Fibroblast of villous mesenchyme (primary cell): ENCODE data around the gene SOX5. TPM values are rescaled to one million over a fixed set of nuclear protein-coding genes. Genes with fewer than 3 reads are reported as not detected.

Source experiments
- DNase-seq: peaks from one replicate; pipeline ENCODE4 v3.0.0-alpha.2; 2010; ENCODE audit warnings: low read depth
- H3K4me3 ChIP-seq: 2 replicates; pipeline ENCODE4 v1.5.1; 2011; ENCODE audit warnings: low read depth, mild to moderate bottlenecking, low read length
- total RNA-seq: library from RNA; depleted of rRNA; stranded (reverse); fragments of >200 nt; gene quantifications from 2 replicates; pipeline ENCODE4 v1.2.3, GENCODE V29; 2012
- TF ChIP-seq, protein P1 (sequence below): IDR thresholded peaks from 2 replicates; pipeline ENCODE4 v1.5.1; 2012; ENCODE audit warnings: low read depth, mild to moderate bottlenecking, low read length; ENCODE audit not compliant: insufficient read depth

Gene SOX5
- total RNA-seq, 1 donor: 13.8 TPM

DNA sequence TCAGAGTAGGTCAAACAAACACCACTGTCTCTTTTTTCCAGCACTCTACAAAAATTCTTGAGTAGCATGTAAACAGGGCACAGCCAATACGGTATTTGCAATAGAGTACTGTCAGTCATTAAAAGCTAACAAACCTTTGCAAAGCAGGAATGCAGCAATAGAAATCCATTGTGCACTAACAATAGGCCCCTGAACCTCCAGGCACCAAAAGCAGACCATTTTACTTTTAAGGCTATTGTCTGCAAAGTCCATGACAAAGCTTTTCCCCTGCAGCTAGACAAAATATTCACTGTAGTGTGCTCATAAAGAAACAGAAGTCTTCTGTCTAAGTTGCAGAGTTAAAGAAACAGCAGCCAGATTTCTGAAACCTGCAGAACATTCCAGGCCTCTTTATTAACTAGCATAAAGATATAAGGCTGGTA is 191.9 kb downstream of the SOX5 start:
- no peak overlapping the region for H3K4me3 ChIP-seq
- DNase-seq: no peak
- TF ChIP-seq, protein P1, sequence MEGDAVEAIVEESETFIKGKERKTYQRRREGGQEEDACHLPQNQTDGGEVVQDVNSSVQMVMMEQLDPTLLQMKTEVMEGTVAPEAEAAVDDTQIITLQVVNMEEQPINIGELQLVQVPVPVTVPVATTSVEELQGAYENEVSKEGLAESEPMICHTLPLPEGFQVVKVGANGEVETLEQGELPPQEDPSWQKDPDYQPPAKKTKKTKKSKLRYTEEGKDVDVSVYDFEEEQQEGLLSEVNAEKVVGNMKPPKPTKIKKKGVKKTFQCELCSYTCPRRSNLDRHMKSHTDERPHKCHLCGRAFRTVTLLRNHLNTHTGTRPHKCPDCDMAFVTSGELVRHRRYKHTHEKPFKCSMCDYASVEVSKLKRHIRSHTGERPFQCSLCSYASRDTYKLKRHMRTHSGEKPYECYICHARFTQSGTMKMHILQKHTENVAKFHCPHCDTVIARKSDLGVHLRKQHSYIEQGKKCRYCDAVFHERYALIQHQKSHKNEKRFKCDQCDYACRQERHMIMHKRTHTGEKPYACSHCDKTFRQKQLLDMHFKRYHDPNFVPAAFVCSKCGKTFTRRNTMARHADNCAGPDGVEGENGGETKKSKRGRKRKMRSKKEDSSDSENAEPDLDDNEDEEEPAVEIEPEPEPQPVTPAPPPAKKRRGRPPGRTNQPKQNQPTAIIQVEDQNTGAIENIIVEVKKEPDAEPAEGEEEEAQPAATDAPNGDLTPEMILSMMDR: no peak

DNA sequence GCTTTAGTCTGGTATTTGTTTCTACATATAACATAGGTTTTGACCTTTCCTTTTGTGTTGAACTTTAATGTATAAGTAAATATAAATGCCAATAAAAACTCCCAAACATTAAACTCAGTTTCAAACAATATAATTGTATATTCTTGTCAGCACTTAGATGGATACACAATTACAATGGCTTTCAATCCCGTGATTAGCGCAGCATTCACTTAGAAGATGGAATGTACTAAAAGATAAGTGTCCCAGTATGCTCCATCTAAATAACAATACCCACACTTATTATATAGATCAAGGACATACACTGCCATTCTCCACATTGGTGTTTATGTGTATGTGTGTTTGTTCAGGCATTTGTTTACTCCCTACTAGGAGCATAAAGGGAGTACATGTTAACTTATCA is 193.1 kb downstream of the SOX5 start:
- TF ChIP-seq, protein P1: no peak
- DNase-seq: no peak
- H3K4me3 ChIP-seq: no peak overlapping the region

DNA sequence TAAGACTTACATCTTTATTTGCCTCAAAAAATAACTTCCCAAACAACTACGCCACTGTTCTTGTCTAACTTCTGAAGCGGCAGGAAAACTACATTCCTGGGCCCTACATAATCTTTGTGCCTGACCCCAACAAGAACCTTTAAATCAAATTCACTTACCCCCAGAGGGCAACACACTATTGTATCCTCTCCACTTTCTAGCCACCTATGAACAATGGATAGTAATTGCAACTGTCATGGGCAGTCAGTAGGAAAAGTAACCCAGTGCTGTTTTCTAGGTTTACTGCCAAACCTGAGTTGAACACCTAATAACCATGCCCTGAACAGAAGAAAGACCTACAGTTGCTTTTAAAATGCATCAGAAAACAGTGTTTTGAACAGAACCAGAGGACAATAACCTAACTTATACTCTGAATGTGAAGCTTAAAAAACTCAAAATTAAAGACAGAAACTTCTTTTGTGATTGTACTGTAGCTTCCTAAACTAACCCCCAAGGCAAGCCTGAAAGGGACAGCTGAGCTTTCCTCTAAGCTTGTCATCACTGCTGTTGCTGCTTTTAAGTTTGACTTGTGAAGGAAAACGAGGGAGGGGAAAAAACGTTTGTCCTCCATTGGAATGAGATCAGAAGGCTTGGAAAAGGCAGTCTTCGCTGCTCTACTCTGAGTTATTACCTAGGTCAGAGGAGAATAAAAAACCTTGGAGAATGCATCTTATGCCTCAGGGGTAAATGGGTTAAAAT is 195.7 kb downstream of the SOX5 start:
- no peak for DNase-seq
- TF ChIP-seq, protein P1: no peak
- no peak overlapping the region for H3K4me3 ChIP-seq

DNA sequence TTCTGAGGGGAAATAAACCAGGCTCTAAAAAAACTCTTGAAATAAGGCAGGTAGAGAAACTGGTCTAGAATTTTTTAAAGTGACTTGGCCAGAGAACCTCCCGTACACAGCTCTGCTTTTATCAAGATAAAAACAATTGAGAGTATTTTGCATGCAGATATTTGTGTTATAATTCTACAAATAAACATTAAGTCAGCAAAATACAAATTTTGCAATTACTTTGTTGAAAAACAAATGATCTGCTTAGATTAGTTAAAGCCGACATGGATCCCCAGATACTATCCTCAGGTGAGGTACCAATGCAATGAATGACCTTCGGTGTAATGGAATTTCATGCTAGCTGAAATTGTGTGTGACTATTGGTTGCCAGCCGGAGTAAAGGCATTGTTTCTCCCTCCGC is 197.2 kb downstream of the SOX5 start:
- H3K4me3 ChIP-seq: no peak overlapping the region
- TF ChIP-seq, protein P1: no peak

DNA sequence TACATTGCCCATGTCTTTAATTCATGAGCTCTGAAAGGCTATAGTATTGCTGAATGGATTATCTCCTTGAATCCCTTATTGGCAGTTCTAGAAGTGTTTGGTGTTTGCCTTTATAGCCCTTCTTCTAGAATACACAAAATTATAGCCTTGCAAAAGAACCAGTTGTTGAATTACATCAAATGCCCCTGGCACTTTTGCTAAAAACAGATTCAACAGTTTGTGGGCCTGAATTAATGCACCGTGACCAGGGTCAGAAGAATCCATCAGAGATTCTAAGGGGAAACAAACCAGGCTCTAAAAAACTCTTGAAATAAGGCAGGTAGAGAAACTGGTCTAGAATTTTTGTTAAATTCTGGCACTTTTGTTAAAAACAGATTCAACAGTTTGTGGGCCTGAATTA is 197.8 kb downstream of the SOX5 start:
- DNase-seq: no peak
- TF ChIP-seq, protein P1: no peak

More for the DNA sequence above, 197.2 kb downstream of the SOX5 start:
- no peak for DNase-seq

DNA sequence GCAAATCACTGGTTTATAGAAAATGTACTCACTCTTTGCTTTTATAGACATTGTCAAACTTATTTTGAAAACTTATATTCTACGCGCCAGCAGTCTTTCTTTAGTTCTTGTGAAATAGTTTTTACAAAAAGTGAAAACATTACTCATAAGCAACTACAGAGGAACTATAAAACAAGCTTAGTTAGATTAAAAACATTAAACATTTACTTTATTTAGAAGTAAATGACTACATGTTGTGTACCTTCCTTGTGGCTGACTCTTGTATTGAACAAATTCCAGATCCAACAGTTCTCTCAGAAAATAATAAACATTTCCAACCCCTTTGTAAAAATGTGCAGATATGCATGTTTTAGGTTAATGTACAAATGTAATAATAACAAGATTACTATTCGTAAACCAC is 198.5 kb downstream of the SOX5 start:
- peak; percentile 58 for DNase-seq
- TF ChIP-seq, protein P1: no peak
- no peak overlapping the region for H3K4me3 ChIP-seq

More for the DNA sequence above, 197.8 kb downstream of the SOX5 start:
- H3K4me3 ChIP-seq: no peak overlapping the region

DNA sequence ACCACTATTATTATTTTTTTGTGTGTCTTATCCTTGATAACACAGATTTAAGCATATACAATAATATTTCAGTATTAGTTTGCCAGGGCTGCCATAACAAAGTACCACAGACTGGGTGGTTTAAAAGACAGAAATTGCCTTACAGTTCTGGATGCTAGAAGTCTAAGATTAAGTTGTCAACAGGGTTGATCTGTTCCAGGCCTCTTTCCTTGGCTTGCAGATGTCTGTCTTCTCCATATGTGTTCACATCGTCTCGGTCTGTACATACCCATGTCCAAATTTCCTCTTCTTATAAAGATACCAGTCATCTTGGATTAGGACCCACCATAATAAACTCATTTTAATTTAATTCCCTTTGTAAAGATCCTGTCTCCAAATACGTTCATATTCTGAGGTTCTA is 204.8 kb downstream of the SOX5 start:
- no peak overlapping the region for H3K4me3 ChIP-seq
- peak; percentile 8 for DNase-seq
- TF ChIP-seq, protein P1: no peak
